SK-N-MC (cell line): Measurements from ENCODE around the gene CATSPERZ.

Source experiments
- DNase-seq: peaks from one replicate; pipeline ENCODE4 v3.0.0-alpha.2; 2011; ENCODE audit warnings: low read depth, low spot score
- H3K27ac ChIP-seq: fragments of 200-600 bp; sonication (generic); 2 replicates; pipeline ENCODE4 v1.5.1; 2016; ENCODE audit warnings: mixed run types
- H3K36me3 ChIP-seq: fragments of 200-600 bp; sonication (generic); 2 replicates; pipeline ENCODE4 v1.6.1; 2017; ENCODE audit warnings: antibody characterized with exemption, low read length, mixed read lengths; ENCODE audit not compliant: insufficient read depth
- H3K4me3 ChIP-seq: fragments of 200-600 bp; sonication (generic); 2 replicates; pipeline ENCODE4 v1.5.1; 2016
- H3K9ac ChIP-seq: fragments of 200-600 bp; sonication (generic); 2 replicates; pipeline ENCODE4 v1.8.0; 2017; ENCODE audit warnings: mixed run types, mixed read lengths; ENCODE audit not compliant: insufficient read length
- H3K9me3 ChIP-seq: fragments of 200-600 bp; sonication (generic); 2 replicates; pipeline ENCODE4 v1.6.1; 2017; ENCODE audit warnings: low read depth, mild to moderate bottlenecking, antibody characterized with exemption, low read length, moderate library complexity, mixed read lengths
- EZH2 ChIP-seq: fragments of 200-600 bp; sonication (generic); IDR thresholded peaks from one replicate; pipeline ENCODE4 v1.6.1; 2017; ENCODE audit warnings: antibody characterized with exemption
- FOXP2 ChIP-seq: optimal IDR thresholded peaks from 2 replicates; pipeline ENCODE3; 2011; ENCODE audit warnings: mild to moderate bottlenecking, moderate library complexity; ENCODE audit not compliant: insufficient read depth; ENCODE audit errors: extremely low read length, control extremely low read depth
- POLR2AphosphoS5 ChIP-seq: IDR thresholded peaks from 2 replicates; pipeline ENCODE4 v1.6.1; 2012; ENCODE audit warnings: mild to moderate bottlenecking, low read depth, low read length, borderline replicate concordance

The CATSPERZ gene, protein sequence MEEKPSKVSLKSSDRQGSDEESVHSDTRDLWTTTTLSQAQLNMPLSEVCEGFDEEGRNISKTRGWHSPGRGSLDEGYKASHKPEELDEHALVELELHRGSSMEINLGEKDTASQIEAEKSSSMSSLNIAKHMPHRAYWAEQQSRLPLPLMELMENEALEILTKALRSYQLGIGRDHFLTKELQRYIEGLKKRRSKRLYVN

DNA sequence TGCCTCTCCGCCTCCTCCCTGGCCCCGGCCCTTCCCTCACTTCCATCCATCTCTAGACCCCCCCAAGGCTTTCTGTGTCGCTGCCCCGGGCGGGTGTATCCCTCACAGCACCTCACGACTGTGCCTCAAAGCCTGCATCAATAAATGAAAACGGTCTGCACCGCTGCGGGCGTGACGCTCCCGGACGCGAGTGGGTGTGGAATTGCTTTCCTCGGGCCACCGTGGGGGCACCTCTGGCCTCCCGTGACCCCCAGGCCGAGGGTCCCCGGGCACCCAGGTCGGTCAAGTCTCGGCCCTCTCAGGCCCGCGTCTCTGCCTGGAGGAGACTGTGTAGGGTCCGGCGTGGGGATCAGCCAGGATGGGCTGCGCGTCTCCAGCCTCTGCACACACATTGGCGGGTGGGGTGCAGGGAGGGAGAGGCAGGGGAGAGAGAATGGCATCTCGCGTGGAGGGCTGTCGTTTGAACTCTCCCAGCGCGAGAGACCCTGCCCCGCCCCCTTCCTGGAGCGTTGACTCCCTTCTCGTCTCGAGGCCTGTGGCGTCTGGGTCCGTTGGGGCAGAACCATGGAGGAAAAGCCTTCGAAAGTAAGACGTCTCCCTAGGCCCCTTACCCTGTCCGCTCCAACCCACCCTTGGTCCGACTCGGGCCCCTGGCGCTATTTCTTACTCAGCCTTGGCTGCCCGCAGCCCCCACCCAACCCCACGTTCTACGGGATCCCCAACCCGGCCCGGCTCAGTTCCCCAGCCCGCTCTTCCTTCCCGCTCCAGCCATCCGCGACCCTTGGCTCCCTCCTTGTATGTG lies at the start of gene CATSPERZ:
Gene CATSPERZ (plus strand): TSS at position 512 of the 802 bp plus-strand sequence. CDS start 53 bp downstream, at position 565.
- TF ChIP-seq EZH2 (no peak), POLR2AphosphoS5 (no peak), FOXP2 (no peak)
- H3K27ac ChIP-seq, result no peak within 1 kb of the TSS
- no peak within 1 kb of the TSS for H3K9ac ChIP-seq
- DNase-seq, result no peak
- H3K36me3 ChIP-seq, result no peaks in the 10 kb centered on the region
- peak within 1 kb of the TSS; percentile 60 for H3K4me3 ChIP-seq
- H3K9me3 ChIP-seq, result no peaks in the 10 kb centered on the region

DNA sequence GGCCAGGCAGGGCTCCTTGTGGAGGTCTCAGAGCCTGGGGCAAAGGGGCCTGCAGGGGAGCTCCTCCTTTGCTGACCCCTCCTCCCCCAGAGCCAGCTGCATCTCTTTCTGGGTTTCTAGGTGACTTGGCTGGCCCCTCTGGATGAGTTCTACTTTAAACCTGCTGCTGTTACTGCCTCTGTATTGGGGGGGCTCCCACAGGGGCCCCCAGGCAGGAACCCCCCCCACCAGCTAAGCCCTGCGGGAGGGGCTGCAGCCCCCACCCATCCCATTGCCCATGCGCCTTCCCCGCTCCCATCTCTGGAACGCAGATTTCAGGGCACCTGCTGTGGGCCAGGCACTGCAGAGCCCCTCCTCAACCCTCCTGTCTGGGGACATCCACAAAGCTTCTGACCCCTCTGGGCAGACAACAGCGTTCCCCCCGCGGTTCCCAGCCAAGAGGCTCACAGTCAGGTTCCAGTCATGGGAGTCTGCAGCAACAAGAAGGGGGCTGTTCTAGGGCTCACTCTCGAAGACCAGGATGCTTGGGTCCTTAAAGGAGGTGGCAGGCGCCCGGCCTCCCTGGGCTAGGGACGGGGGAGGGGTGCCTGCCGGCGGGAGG lies 49.6 kb upstream of the CATSPERZ start:
- peaks cover 4% of the 10 kb centered on the region; the same call in 1 of the 2 replicates for H3K36me3 ChIP-seq
- peak overlapping the region; percentile 74 for H3K9ac ChIP-seq
- no peak overlapping the region for H3K27ac ChIP-seq
- peak overlapping the region; percentile 94 for H3K4me3 ChIP-seq
- no peak for TF ChIP-seq EZH2
- no peak for TF ChIP-seq POLR2AphosphoS5
- no peak for TF ChIP-seq FOXP2
- H3K9me3 ChIP-seq, result no peaks in the 10 kb centered on the region
- DNase-seq, result no peak

- Histone ChIP-seq H3K4me3 (peak within 1 kb of the TSS; percentile 94), H3K36me3 (peaks cover 10% of the 10 kb centered on the region; the same call in 1 of the 2 replicates), H3K27ac (no peak within 1 kb of the TSS), H3K9me3 (no peaks in the 10 kb centered on the region), H3K9ac (peak within 1 kb of the TSS; percentile 83)
- no peak for DNase-seq
- peak; percentile 64; the same call in 1 of the 2 replicates for TF ChIP-seq POLR2AphosphoS5
- no peak for TF ChIP-seq EZH2
Observed at GRCh38 chr11:64251016-64251752, 49.0 kb upstream of the CATSPERZ start, which contains the start of gene PLCB3. Gene PLCB3, plus strand, starts transcription at chr11:64251530. Its CDS starts 120 bp downstream, at chr11:64251650.

GRCh38 chr11:64251753-64252002 lies 48.5 kb upstream of the CATSPERZ start:
- Histone ChIP-seq H3K4me3 (peak overlapping the region; percentile 94), H3K27ac (no peak overlapping the region), H3K36me3 (peaks cover 15% of the 10 kb centered on the region; the same call in 1 of the 2 replicates), H3K9ac (peak overlapping the region; percentile 83), H3K9me3 (no peaks in the 10 kb centered on the region)
- no peak for DNase-seq
- TF ChIP-seq POLR2AphosphoS5 (no peak), EZH2 (no peak), FOXP2 (no peak)

DNA sequence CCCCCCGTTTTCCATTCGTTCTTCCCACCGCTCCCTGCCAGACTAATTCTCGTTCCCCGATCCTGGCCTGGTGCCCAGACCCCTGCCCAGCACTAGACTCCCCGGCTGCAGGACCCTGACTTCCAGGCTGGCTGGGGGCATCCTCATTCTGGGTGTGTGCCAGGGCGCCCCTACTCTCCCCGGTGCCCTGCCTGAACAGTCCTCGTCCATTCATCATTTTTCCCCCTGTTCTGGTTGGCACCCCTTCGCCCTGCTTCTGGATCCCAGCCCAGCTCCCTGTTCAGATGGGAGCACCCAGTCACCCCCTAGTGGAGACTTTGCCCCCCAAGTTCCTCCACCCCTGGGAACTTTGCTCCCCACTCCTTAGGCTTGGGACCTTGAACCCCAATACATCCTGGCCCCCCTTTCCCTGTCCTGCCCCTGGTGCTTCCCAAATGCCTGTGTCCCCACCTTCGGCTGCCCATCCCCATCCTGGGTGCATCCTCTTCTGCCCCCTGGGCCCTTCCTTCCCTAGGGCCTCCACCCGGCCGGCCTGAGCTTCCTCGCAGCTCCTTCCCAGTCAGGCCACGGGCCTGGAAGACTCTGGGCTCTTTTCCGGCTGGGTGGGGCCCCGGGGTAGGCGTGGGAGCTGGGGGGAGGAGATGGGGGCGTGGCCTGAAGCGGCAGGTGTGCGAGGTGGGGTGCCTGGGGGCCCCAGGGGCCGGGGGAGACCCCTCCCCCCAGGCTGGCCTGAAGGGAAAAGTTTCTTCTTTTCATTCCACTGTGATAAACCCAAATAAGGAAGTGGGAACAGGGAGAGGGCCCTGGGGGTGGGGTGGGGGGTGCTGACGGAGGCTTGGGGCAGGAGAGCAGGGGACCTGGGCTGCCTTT lies 47.9 kb upstream of the CATSPERZ start:
- Histone ChIP-seq H3K9ac (peak overlapping the region; percentile 83), H3K9me3 (no peaks in the 10 kb centered on the region), H3K36me3 (peaks cover 15% of the 10 kb centered on the region; the same call in 1 of the 2 replicates), H3K4me3 (peak overlapping the region; percentile 94), H3K27ac (0 out of 2 replicates have a peak overlapping the region, but pooled peaks have one; percentile 19)
- DNase-seq, result no peak
- TF ChIP-seq POLR2AphosphoS5, result peak; percentile 59; the same call in 1 of the 2 replicates
- no peak for TF ChIP-seq FOXP2
- no peak for TF ChIP-seq EZH2

- H3K4me3 ChIP-seq, result peak overlapping the region; percentile 94
Observed at GRCh38 chr11:64253043-64253442, 47.1 kb upstream of the CATSPERZ start.

GRCh38 chr11:64253481-64253880 lies 46.7 kb upstream of the CATSPERZ start:
- H3K27ac ChIP-seq, result no peak overlapping the region
- H3K36me3 ChIP-seq, result peaks cover 17% of the 10 kb centered on the region; the same call in 1 of the 2 replicates

More at GRCh38 chr11:64253043-64253442, 47.1 kb upstream of the CATSPERZ start:
- DNase-seq, result no peak
- Histone ChIP-seq H3K9me3 (no peaks in the 10 kb centered on the region), H3K27ac (0 out of 2 replicates have a peak overlapping the region, but pooled peaks have one; percentile 19), H3K36me3 (peaks cover 15% of the 10 kb centered on the region; the same call in 1 of the 2 replicates), H3K9ac (no peak overlapping the region)
- TF ChIP-seq EZH2, result no peak
- TF ChIP-seq POLR2AphosphoS5, result no peak
- TF ChIP-seq FOXP2, result no peak

DNA sequence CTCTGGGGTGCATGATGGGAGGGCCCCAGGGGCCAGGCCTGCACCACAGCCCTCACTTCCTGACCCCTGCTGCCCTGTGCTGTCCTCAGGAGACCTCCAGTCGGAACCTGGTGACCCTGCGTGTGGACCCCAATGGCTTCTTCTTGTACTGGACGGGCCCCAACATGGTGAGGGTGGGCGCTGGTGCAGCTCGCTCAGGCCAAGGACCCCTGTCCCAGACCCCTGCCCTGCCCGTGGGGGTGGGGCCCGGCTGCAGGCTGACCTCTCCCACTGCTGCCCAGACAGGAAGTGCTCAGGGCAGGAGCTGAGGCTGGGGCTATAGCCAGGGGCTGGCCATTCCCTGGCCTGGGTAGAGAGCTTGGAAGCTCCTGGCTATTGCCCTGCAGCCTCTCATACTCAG lies 45.8 kb upstream of the CATSPERZ start:
- TF ChIP-seq EZH2 (no peak), FOXP2 (no peak), POLR2AphosphoS5 (no peak)
- Histone ChIP-seq H3K9ac (no peak overlapping the region), H3K27ac (no peak overlapping the region), H3K4me3 (no peak overlapping the region), H3K36me3 (peaks cover 23% of the 10 kb centered on the region; the same call in 1 of the 2 replicates), H3K9me3 (no peaks in the 10 kb centered on the region)
- no peak for DNase-seq

More at GRCh38 chr11:64253481-64253880, 46.7 kb upstream of the CATSPERZ start:
- no peaks in the 10 kb centered on the region for H3K9me3 ChIP-seq
- no peak overlapping the region for H3K4me3 ChIP-seq
- DNase-seq, result no peak
- TF ChIP-seq FOXP2 (no peak), POLR2AphosphoS5 (no peak), EZH2 (no peak)
- H3K9ac ChIP-seq, result no peak overlapping the region
